ENCODE data around the gene IQGAP1.
A peak's percentile ranks its signal among the peaks of the same experiment; 100 is the strongest.
"Not testable (repeated sequence)": the region's sequence is repeated elsewhere in the genome, so short reads cannot be mapped to it uniquely, and the experiment has no call there.

IQGAP1 gene

GRCh38 chr15:90376789-90377188 is 11.3 kb upstream of the IQGAP1 start:
- DNase-seq (ENCODE audit: low read depth): peak; percentile 47

GRCh38 chr15:90379263-90379662 is 8.8 kb upstream of the IQGAP1 start:
- no peak for DNase-seq (ENCODE audit: low read depth)

GRCh38 chr15:90381515-90381914 is 6.5 kb upstream of the IQGAP1 start:
- DNase-seq (ENCODE audit: low read depth): no peak

GRCh38 chr15:90382320-90382719 is 5.7 kb upstream of the IQGAP1 start:
- no peak for DNase-seq (ENCODE audit: low read depth)

- DNase-seq (ENCODE audit: low read depth): no peak
Observed at GRCh38 chr15:90386221-90386620, 1.8 kb upstream of the IQGAP1 start.

- DNase-seq (ENCODE audit: low read depth): peak; percentile 30
Observed at GRCh38 chr15:90388462-90389380, 679 bp downstream of the IQGAP1 start.

- no peak for DNase-seq (ENCODE audit: low read depth)
Observed at GRCh38 chr15:90389513-90389912, 1.5 kb downstream of the IQGAP1 start.

GRCh38 chr15:90393040-90393439 is 5.0 kb downstream of the IQGAP1 start:
- DNase-seq (ENCODE audit: low read depth): no peak

GRCh38 chr15:90394074-90394473 is 6.0 kb downstream of the IQGAP1 start:
- no peak for DNase-seq (ENCODE audit: low read depth)

GRCh38 chr15:90394748-90395442 is 6.9 kb downstream of the IQGAP1 start:
- no peak for DNase-seq (ENCODE audit: low read depth)

GRCh38 chr15:90396321-90396720 is 8.3 kb downstream of the IQGAP1 start:
- DNase-seq (ENCODE audit: low read depth): no peak

- no peak for DNase-seq (ENCODE audit: low read depth)
Observed at GRCh38 chr15:90400005-90400758, 12.1 kb downstream of the IQGAP1 start.

- DNase-seq (ENCODE audit: low read depth): peak; percentile 25
Observed at GRCh38 chr15:90400759-90401314, 12.8 kb downstream of the IQGAP1 start.

GRCh38 chr15:90401495-90401894 is 13.5 kb downstream of the IQGAP1 start:
- no peak for DNase-seq (ENCODE audit: low read depth)

- no peak for DNase-seq (ENCODE audit: low read depth)
Observed at GRCh38 chr15:90402223-90402622, 14.2 kb downstream of the IQGAP1 start.

GRCh38 chr15:90402767-90403166 is 14.7 kb downstream of the IQGAP1 start:
- no peak for DNase-seq (ENCODE audit: low read depth)

GRCh38 chr15:90405055-90405607 is 17.1 kb downstream of the IQGAP1 start:
- no peak for DNase-seq (ENCODE audit: low read depth)

- DNase-seq (ENCODE audit: low read depth): no peak
Observed at GRCh38 chr15:90407336-90407735, 19.3 kb downstream of the IQGAP1 start.

- no peak for DNase-seq (ENCODE audit: low read depth)
Observed at GRCh38 chr15:90407871-90408317, 19.9 kb downstream of the IQGAP1 start.

GRCh38 chr15:90408657-90409056 is 20.6 kb downstream of the IQGAP1 start:
- DNase-seq (ENCODE audit: low read depth): no peak

GRCh38 chr15:90409587-90409986 is 21.5 kb downstream of the IQGAP1 start:
- not testable (repeated sequence) for DNase-seq (ENCODE audit: low read depth)

- not testable (repeated sequence) for DNase-seq (ENCODE audit: low read depth)
Observed at GRCh38 chr15:90410316-90410715, 22.3 kb downstream of the IQGAP1 start.

All from activated T-helper 1 cell treated with Interleukin-2 at 50 U/mL for 16 hours (primary cell).